Measurements from ENCODE around the gene SOX5.

Gene SOX5

DNA sequence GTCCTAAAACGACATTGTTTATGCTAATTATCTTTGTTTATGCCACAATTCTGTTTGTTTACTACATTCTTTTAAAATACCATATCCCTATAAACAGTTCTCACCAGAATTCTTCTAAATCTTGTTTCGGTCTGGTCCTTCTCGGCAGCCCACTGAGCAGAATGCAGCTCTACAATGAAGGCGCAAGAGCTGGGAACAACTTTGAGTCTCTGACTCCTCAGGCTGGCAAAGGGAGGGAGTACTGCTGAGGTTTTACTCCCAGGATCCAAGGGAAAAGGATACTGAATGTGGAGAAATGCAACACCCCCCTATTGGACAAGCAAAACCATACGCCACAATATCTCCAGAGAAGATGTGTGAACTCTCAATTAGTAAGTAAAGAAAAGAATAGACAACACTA lies 5.4 kb downstream of the SOX5 start:
- TF ChIP-seq CTCF (IDR thresholded peaks at IDR 0.05; ENCODE audit: low read depth, low read length): no peak
- DNase-seq (ENCODE audit: low read depth in 2 of 2): no peak
- H3K4me3 ChIP-seq (replicated peaks in 1 of 2; ENCODE audit: low read depth in 2 of 2, low read length in 2 of 2): no peak overlapping the region

DNA sequence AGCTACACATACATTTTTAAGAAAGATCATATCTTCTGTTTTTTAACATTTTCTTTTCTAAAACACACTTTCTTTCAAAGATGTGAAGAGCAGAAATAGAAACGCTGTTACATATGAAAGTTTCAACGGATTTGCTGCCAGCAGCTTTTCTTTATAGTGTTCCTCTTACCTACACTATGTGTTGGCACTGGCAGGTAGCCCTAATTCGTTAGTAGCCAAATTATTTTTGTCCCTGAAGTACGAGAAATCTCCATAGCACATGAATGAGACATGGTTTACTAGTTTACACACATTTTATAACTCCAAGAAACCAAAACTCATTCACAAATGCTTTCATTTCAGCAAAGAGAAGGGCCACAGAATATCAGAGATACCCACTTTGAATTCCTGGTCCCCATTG lies 6.6 kb downstream of the SOX5 start:
- H3K4me3 ChIP-seq (replicated peaks in 1 of 2; ENCODE audit: low read depth in 2 of 2, low read length in 2 of 2): no peak overlapping the region
- TF ChIP-seq CTCF (IDR thresholded peaks at IDR 0.05; ENCODE audit: low read depth, low read length): no peak
- DNase-seq (ENCODE audit: low read depth in 2 of 2): no peak

DNA sequence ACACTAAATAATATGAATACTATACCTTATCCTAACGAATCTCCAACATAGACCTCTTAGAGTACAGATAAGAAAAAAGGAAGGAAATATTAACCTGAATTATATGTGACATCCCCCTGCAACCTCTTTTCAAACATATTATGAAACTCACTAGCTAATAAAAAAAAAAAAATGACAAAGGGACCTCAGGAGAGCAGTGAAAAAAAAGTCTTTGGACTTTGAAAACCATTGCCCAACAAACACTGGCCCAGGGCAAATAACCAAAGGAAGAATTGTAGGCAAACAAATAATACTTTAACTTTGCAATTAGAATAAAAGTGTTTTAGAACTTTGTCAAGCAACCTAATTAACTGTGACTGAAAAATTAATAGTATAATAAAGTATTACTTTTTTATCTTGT lies 7.7 kb downstream of the SOX5 start:
- no peak for DNase-seq (ENCODE audit: low read depth in 2 of 2)
- no peak for TF ChIP-seq CTCF (IDR thresholded peaks at IDR 0.05; ENCODE audit: low read depth, low read length)

GRCh38 chr12:23938422-23938821 lies 11.0 kb downstream of the SOX5 start:
- TF ChIP-seq CTCF (IDR thresholded peaks at IDR 0.05; ENCODE audit: low read depth, low read length): no peak
- DNase-seq (ENCODE audit: low read depth in 2 of 2): no peak
- no peak overlapping the region for H3K4me3 ChIP-seq (replicated peaks in 1 of 2; ENCODE audit: low read depth in 2 of 2, low read length in 2 of 2)

More for the DNA sequence above, 7.7 kb downstream of the SOX5 start:
- H3K4me3 ChIP-seq (replicated peaks in 1 of 2; ENCODE audit: low read depth in 2 of 2, low read length in 2 of 2): no peak overlapping the region

DNA sequence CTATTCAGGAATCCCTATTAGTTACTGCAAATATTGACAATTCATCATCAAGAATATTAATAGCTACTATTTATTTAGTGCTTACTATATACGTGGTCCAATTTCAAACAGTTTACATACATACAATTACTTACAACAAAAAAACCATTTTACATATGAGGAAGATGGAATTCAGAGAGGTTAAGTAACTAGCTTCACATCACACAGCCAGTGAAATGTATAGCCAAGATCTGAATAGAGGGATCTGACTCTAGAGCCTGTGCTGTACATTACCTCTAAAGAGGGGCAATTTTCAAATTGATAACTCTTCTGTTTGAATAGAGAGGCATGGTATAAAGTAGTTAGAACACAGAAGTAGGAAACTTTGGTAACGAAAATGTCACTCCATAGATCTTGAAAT lies 18.3 kb downstream of the SOX5 start:
- DNase-seq (ENCODE audit: low read depth in 2 of 2): no peak
- H3K4me3 ChIP-seq (replicated peaks in 1 of 2; ENCODE audit: low read depth in 2 of 2, low read length in 2 of 2): no peak overlapping the region
- TF ChIP-seq CTCF (IDR thresholded peaks at IDR 0.05; ENCODE audit: low read depth, low read length): no peak

- TF ChIP-seq CTCF (IDR thresholded peaks at IDR 0.05; ENCODE audit: low read depth, low read length): no peak
- no peak for DNase-seq (ENCODE audit: low read depth in 2 of 2)
- H3K4me3 ChIP-seq (replicated peaks in 1 of 2; ENCODE audit: low read depth in 2 of 2, low read length in 2 of 2): no peak overlapping the region
Measured at GRCh38 chr12:23930599-23930998, 18.9 kb downstream of the SOX5 start.

DNA sequence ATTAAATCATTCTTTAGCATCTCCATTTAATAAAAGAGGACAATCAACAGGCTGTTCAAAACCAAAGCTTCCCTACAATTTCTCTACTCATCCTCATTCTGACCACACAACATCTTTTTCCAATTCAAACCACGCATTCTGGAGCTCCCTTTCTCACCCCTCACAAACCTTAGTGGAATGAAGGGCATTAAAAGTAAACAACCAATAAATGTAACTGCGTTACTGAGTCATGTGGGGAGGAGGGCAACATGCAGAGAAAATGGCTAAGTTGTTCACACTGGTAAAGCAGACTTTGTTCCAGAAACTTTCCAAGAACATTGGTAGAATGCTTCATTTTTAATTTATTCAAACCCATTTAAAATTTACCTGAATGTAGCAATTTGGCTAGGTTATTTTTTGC lies 19.6 kb downstream of the SOX5 start:
- H3K4me3 ChIP-seq (replicated peaks in 1 of 2; ENCODE audit: low read depth in 2 of 2, low read length in 2 of 2): no peak overlapping the region
- no peak for DNase-seq (ENCODE audit: low read depth in 2 of 2)
- no peak for TF ChIP-seq CTCF (IDR thresholded peaks at IDR 0.05; ENCODE audit: low read depth, low read length)
